ENCODE data around the gene NLGN4X. TPM values are rescaled to one million over a fixed set of nuclear protein-coding genes. Genes with fewer than 3 reads are reported as not detected.

Gene NLGN4X
- total RNA-seq, 1 donor: not detected

DNA sequence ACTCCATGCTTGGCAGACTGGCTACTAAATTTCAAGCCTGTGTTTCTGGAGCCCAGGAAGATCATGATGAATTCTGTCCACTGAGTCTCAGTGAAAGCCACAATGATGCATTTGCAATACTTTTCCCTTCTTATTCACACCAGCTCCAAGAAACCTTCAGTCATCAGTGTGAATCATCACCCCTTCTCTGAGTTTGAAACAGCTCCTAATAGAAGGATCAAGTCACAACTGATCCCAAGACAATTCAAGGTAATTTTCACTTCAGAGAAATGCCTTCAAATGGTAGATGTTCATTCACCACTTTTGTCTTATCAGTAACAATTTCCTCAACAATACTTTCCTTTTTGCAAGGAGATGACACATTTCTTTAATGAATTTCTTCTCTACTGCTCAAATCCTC is 257.4 kb downstream of the NLGN4X start:
- TF ChIP-seq CTCF (IDR thresholded peaks at IDR 0.05; ENCODE audit: insufficient read depth, low read length): no peak
- H3K4me3 ChIP-seq (ENCODE audit: low read depth, low read length): no peak overlapping the region
- DNase-seq (ENCODE audit: low read depth): no peak

GRCh38 chrX:5965406-5965805 is 263.3 kb downstream of the NLGN4X start:
- TF ChIP-seq CTCF (IDR thresholded peaks at IDR 0.05; ENCODE audit: insufficient read depth, low read length): no peak
- H3K4me3 ChIP-seq (ENCODE audit: low read depth, low read length): no peak overlapping the region
- no peak for DNase-seq (ENCODE audit: low read depth)

- no peak overlapping the region for H3K4me3 ChIP-seq (ENCODE audit: low read depth, low read length)
- DNase-seq (ENCODE audit: low read depth): no peak
- no peak for TF ChIP-seq CTCF (IDR thresholded peaks at IDR 0.05; ENCODE audit: insufficient read depth, low read length)
Measured at GRCh38 chrX:5959286-5959685, 269.4 kb downstream of the NLGN4X start.

DNA sequence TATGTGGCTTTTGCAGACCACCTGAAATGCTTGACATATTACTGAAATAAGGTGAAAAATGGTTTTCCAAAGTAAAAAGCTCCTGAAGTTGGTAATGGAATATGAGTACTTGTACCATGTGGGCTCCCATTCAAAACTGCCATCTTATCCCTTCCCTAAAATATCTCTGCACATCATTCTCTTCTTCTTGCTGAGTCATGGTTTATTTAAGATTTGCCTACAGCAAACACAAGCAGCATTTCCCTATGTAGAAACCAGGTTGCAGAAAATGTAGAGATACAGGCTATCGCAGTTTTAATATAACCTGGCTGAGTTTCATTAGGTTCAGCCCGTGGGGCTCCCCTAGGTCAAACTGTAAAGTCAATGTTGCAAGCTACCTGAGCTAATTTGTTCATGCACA is 270.1 kb downstream of the NLGN4X start:
- no peak for TF ChIP-seq CTCF (IDR thresholded peaks at IDR 0.05; ENCODE audit: insufficient read depth, low read length)
- no peak for DNase-seq (ENCODE audit: low read depth)
- H3K4me3 ChIP-seq (ENCODE audit: low read depth, low read length): no peak overlapping the region

- DNase-seq (ENCODE audit: low read depth): no peak
- no peak for TF ChIP-seq CTCF (IDR thresholded peaks at IDR 0.05; ENCODE audit: insufficient read depth, low read length)
- no peak overlapping the region for H3K4me3 ChIP-seq (ENCODE audit: low read depth, low read length)
Measured at GRCh38 chrX:5957506-5957905, 271.2 kb downstream of the NLGN4X start.

DNA sequence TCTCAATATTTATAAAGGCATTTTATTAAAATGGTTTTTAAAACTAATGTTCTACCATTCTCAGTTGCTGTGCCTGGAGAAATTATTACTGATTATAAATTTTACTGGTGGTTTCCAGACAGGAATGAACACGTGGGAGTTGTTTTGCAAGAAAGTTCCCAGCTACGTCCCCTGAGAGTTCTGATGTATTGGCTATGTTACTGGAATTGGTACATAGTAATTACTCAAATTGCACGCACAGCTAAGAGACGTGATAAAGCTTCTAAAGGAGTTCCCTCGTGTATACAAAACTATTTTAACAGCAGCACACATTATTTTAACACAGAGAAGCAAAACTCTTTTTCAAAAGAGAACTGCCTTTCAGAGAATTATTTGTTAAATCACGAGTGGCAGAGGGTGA is 292.2 kb downstream of the NLGN4X start:
- no peak overlapping the region for H3K4me3 ChIP-seq (ENCODE audit: low read depth, low read length)
- DNase-seq (ENCODE audit: low read depth): no peak
- no peak for TF ChIP-seq CTCF (IDR thresholded peaks at IDR 0.05; ENCODE audit: insufficient read depth, low read length)

GRCh38 chrX:5928224-5928623 is 300.4 kb downstream of the NLGN4X start:
- no peak for TF ChIP-seq CTCF (IDR thresholded peaks at IDR 0.05; ENCODE audit: insufficient read depth, low read length)
- no peak for DNase-seq (ENCODE audit: low read depth)
- H3K4me3 ChIP-seq (ENCODE audit: low read depth, low read length): no peak overlapping the region
